Measurements from ENCODE around the gene BAHCC1. TPM values are rescaled to one million over a fixed set of nuclear protein-coding genes. Genes with fewer than 3 reads are reported as not detected.
A peak's percentile ranks its signal among the peaks of the same experiment; 100 is the strongest.

BAHCC1 gene
- total and polyA plus RNA-seq, 2 of the 8 experiments (the other 6 are each of a cell fraction or from before 2014, with no cell fraction given) = 0.26 to 0.58 TPM

GRCh38 chr17:81462506-81463125 is 67.4 kb downstream of the BAHCC1 start:
- Histone ChIP-seq H3K79me2 (ENCODE audit: control insufficient read depth in 1 of 2, insufficient read depth in 2 of 2, low read length in 2 of 2) (no peaks in the 10 kb centered on the region), H3K4me3 (ENCODE audit: extremely low read depth in 1 of 4, insufficient read depth in 2 of 4, low read depth in 3 of 4, low read length in 4 of 4) (no peak overlapping the region), H4K91ac (replicated peaks; ENCODE audit: insufficient read length, low read length) (no peak overlapping the region), H3K4me1 (replicated peaks in 1 of 4; ENCODE audit: control insufficient read depth in 3 of 4, insufficient read depth in 4 of 4, low read length in 3 of 4) (peaks cover 0 to 5% (median under 1%) of the 10 kb centered on the region in 4 experiments; a peak in 2 of 7 replicates), H3K9ac (replicated peaks in 1 of 4; ENCODE audit: extremely low read depth in 1 of 4, low read depth in 3 of 4, low read length in 3 of 4) (no peak overlapping the region), H3K14ac (ENCODE audit: insufficient read length) (no peak overlapping the region), H2BK15ac (ENCODE audit: low read length) (no peak overlapping the region), H4K8ac (ENCODE audit: extremely low read depth, insufficient read depth, low read length) (no peak overlapping the region; the same call in 1 of the 2 replicates), H3K4me2 (ENCODE audit: insufficient read depth in 1 of 2, low read depth in 2 of 2, low read length in 2 of 2) (no peak overlapping the region), H2AK5ac (ENCODE audit: low read depth, low read length) (peak overlapping the region; percentile 82; the same call in 1 of the 2 replicates), H3K27ac (ENCODE audit: low read depth, low read length) (no peak overlapping the region), H3K9me3 (ENCODE audit: insufficient read depth in 2 of 2, low read depth in 1 of 2, low read length in 1 of 2) (no peaks in the 10 kb centered on the region), H3K79me1 (ENCODE audit: low read depth, low read length) (no peaks in the 10 kb centered on the region), H3K56ac (replicated peaks; ENCODE audit: insufficient read length, low read depth, low read length) (no peak overlapping the region), H3K23me2 (ENCODE audit: low read depth, low read length) (no peaks in the 10 kb centered on the region), H3K36me3 (ENCODE audit: control insufficient read depth in 2 of 4, insufficient read depth in 4 of 4, low read length in 3 of 4) (no peaks in the 10 kb centered on the region), H2BK12ac (ENCODE audit: low read depth, low read length) (no peak overlapping the region), H3K4ac (replicated peaks; ENCODE audit: insufficient read length, low read depth, low read length) (no peak overlapping the region), H3K23ac (ENCODE audit: insufficient read length) (no peak overlapping the region), H2BK120ac (replicated peaks; ENCODE audit: low read depth, low read length) (no peak overlapping the region), H2BK20ac (ENCODE audit: low read length) (no peak overlapping the region), H2BK5ac (ENCODE audit: low read depth, low read length) (0 out of 2 replicates have a peak overlapping the region, but pooled peaks have one; percentile 35), H2AFZ (ENCODE audit: low read length) (no peak overlapping the region), H4K20me1 (replicated peaks in 1 of 2; ENCODE audit: control insufficient read depth in 1 of 2, insufficient read depth in 2 of 2, low read length in 2 of 2) (no peaks in the 10 kb centered on the region), H4K5ac (ENCODE audit: insufficient read length, low read depth, low read length) (no peak overlapping the region), H3K27me3 (replicated peaks in 1 of 4; ENCODE audit: control insufficient read depth in 3 of 4, extremely low read depth in 1 of 4, insufficient read depth in 3 of 4, low read length in 3 of 4) (no peaks in the 10 kb centered on the region), H3K18ac (ENCODE audit: extremely low read depth, low read length) (peak overlapping the region; percentile 32; the same call in 1 of the 2 replicates)
- POLR2A ChIA-PET (ENCODE audit: partially characterized antibody) = interaction anchor here (1.3 kb wide), 1 partner anchor 52 kb away, joined by 6 read pairs; no protein-coding TSS in a partner anchor
- CTCF ChIA-PET (ENCODE audit: partially characterized antibody) = interaction anchor here (0.9 to 4.8 kb wide), 3 partner anchors 10 to 22 kb away, joined by 7 to 39 read pairs (median 8); no protein-coding TSS in a partner anchor
- no peak for FAIRE-seq
- 95% methylated on average over 33 of the region's 33 CpGs; no CpG with 5 or more reads in 1 of the 2 experiments for WGBS, 2 experiments (ENCODE audit: extremely low coverage in 1 of 2, insufficient coverage in 1 of 2, insufficient read length in 1 of 2, insufficient replicate concordance in 2 of 2, low coverage in 1 of 2, low lambda C conversion rate in 2 of 2, missing lambda C conversion rate in 1 of 2)
- DNase-seq (ENCODE audit: low read depth in 1 of 2, low spot score in 2 of 2) = no peak
- no peak; the same call in 1 of the 2 replicates for TF ChIP-seq EGR1 (IDR thresholded peaks at IDR 0.05; ENCODE audit: borderline replicate concordance, low read depth, low read length)
- TF ChIP-seq FOSL1 (IDR thresholded peaks at IDR 0.05; ENCODE audit: insufficient read depth, low read depth, low read length) = no peak
- TF ChIP-seq, protein P1, sequence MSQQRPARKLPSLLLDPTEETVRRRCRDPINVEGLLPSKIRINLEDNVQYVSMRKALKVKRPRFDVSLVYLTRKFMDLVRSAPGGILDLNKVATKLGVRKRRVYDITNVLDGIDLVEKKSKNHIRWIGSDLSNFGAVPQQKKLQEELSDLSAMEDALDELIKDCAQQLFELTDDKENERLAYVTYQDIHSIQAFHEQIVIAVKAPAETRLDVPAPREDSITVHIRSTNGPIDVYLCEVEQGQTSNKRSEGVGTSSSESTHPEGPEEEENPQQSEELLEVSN (IDR thresholded peaks at IDR 0.05) = no peak
- no peak for TF ChIP-seq CHD1 (IDR thresholded peaks at IDR 0.05; ENCODE audit: low read depth, low read length)
- TF ChIP-seq RBBP5 (IDR thresholded peaks at IDR 0.05; ENCODE audit: borderline replicate concordance, low read depth, low read length) = no peak
- TF ChIP-seq HDAC6 (IDR thresholded peaks at IDR 0.05; ENCODE audit: low read depth, low read length) = no peak

All from H1 (cell line).